GM19193 (cell line): ENCODE data around the gene FOXN3.

Experiments
- POLR2A ChIP-seq: IDR thresholded peaks from 4 replicates; pipeline ENCODE4 v1.6.1; 2011; ENCODE audit not compliant: insufficient read depth, insufficient read length; ENCODE audit errors: extremely low read depth

FOXN3 gene

DNA sequence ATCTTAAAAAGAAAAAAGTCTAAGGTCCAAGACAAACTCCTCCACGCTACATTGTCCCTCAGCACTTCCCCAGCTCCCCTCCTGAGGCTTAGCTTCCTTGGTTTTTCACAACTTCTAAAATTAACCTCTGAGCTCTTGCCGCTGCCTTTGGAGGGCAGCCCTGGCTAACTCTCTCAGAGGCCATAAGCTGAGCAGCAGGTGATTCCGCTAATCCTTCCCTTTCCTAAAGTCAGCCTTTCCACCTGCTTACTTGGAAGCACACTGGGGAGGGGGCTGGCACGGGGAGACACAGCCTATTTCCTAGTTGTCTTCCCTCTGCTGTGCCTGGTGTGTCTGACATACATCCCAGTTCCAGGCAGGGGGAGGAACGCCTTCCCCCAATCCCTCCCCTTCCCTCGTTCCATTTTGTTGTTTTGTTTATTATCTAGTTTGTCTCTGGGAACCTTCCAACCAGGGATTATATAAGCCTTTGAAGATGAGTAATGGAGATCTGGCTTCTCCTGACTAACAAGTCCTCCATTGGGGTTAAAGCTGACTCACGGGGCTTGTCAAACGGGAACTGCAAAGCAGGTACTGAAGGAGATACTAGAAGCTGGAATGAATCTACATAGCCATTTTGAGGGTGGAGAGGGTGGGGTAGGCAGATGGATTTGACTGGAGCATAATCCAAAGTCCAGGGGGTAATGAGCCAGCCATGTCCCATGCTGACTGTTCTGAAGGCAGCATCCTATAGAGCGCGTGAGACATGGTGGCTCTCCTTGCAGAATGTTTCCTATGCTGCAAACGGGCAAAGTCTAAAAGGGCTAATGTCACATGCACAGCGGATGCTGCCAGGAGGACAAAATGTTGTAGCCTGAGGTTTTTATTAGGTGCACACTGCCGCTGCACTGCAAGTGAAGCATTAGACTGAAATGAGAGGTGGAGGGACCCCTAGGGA is 230.8 kb downstream of the FOXN3 start:
- TF ChIP-seq POLR2A = no peak

DNA sequence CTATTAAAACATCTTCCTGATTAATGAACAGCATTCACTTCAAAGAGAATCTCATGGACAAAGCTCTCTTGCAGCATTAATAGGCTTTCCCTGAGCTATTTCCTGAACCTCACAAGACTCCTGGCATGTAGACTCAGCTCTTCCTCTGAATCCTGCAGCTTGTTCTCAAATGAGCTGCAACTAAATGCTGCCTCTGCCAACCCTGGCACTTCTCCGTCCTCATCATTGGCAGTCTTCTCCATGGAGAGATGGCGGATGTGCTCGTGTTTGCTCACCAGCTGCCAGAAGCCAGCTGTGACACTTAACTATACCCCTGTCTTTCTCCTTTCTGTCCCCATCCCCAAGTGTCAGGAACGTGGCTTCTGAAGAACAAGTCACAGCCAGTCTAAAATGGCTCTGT is 232.1 kb downstream of the FOXN3 start:
- no peak for TF ChIP-seq POLR2A

DNA sequence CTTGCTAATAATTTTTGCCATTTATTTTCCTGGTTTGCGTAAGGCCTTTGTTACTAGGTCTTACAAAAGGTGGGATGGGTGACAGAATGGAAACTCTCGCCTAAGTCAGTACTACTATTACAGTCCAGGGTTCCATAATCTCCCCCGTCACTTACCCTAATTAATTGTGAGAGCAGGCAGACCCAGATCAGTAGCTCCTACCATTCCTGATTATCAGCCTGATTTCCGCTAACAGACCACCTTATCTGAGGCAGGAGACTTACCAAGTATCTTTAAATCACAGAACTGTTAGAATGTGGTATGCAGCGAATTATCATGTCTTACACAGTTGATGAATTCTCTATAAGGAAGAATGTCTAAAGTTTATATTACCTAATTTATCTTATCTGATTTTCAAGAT is 234.7 kb downstream of the FOXN3 start:
- no peak for TF ChIP-seq POLR2A

DNA sequence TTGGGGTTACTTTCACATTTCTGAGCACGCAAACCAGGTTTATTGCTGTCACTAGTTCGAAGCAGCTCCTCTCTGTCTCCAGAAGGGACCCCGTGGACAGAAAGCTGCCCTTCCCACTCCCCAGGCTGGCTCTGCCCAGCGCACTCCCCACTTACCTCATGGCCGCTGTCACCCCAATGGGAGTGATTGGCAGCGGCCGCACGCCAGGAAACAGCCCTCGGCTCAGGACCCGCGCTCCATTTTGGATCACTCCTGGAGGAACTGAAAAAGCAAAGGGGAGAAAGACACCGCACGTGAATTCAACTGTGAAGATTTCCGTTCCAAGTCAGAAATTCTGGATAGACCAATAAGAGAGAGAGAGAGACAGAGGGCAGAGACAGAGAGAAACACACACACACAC is 236.5 kb downstream of the FOXN3 start:
- TF ChIP-seq POLR2A = no peak

DNA sequence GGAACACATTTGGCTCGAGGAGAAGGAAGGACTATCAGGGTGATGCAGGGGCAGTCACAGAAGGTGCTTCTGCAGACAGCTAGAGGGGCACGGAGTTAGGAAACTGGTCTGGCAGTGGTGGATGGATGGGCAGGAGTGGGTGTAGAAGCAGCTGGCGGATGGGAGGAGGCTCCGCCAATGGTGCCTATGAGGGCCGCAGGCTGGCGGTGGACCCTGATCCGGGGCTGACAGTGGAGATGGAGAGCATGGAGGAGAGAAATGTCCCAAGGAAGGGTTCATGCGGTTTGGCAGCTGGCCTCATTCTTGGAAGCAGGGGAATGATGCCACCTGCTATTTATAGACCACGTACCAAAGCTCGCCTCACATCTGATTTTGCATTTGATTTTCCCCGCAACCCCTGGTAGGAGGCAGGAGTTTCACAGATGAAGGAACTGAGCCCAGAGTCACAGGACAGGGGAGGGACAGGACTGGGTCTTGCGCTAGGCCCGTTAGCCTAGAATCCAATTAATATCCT is 237.1 kb downstream of the FOXN3 start:
- no peak for TF ChIP-seq POLR2A

DNA sequence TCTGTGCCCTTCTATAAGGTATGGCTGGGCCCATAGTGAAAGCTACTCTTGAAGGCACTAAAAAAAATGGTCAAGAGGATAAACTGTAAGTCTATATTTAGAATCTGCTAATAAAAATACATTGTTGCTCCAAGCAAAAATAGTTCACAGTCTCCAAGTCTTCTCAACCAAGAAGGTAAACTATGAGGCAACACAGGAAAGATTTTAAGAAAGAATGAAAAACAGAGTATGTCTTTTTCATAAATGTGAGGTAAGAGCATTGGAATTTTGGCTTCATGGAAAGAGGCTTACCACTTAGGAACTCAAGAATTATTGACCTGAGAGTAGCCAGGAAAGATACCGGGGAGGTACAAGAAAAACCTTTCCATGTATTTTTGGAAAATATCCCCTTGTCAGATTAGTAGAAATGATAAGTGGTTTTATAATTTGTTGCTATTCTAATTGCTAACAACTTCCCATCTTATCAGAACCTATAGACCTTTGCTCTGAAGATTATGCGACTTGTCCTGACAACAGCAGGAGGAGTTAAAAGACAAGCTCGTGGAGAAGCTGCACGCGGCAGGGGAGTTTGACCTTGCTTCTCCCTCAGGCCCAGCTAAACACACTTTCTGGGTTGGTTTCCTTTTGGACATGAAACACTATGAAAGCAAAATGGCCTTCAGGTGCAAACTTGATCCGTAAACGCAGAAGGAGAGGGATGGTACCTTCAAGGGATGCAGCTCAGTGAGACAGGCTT is 238.1 kb downstream of the FOXN3 start:
- TF ChIP-seq POLR2A = no peak

DNA sequence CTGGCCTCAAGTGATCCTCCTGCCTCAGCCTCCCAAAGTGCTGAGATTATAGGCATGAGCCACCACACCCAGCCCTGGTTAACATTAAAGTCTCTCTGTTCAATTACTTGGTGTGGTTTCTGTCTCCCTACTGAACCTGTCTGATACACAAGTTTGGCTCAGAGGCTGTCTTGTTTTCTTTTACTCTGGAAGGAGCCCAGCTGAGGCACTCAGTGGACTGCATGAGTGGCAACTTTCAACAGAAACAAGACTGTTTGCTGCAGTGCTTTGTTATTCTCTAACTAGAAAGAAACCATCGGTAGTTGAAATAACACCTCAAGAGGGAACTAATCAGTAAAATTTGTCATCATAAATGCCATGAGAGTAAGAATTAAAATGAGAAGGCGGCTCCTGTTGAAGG is 238.7 kb downstream of the FOXN3 start:
- no peak for TF ChIP-seq POLR2A

DNA sequence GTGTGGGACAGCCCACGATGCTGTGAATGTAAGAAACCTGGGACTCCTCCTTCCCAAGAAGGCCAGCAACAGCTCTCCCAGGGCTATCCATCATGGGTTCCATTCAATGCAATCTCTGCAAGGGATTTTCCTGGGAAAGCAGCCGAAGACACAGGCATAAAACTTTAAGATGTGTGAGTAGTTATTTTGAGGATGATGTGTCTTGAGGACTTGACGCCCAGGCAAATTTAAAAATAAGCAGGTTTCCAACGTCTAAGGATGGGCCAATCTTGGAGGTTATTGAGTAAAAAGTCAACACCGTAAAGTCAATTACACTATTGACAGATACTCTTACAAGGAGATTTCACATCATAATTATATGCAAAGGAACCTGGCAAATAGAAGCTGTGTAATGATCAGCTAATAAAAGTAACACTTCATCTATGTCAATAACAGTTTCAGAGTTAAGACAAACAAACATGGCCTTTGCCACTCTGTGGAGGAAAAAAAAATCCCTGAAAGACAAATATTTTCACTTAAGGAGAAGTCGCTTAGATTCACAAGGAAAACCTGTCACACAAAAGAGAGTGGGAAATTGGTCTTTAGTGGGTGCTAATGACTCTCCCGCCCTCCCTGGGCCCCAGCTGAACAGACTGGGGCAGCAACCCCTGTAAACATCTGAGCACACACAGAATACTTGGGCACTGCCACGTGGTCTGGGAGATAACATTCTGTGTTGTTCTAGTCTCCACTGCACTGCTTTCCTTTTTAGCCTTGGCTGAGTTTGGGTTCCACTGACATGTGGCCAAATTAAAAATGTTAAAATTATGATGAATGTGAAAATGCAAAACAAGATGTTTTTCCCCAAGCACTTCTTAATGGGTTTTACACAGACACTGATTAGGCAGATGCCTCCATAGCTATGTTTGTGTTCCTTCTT is 240.9 kb downstream of the FOXN3 start:
- no peak for TF ChIP-seq POLR2A

DNA sequence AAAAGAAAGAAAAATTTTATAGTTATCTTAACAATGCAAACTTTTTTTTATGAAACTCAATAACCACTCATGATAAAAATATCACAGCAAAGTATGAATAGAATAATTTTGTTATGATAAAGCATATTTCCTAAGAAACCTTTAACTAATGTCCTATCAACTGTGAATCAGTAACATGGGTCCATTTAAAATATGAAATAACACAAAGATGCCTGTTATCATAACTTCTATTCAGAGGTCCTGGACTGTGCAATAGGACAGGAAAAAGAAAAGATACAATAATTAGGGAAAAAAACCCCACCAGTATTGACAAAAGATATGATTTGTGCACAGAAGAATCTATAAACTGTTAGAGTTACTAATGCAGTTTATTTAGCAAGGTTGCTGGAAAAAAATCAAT is 245.4 kb downstream of the FOXN3 start:
- no peak for TF ChIP-seq POLR2A

DNA sequence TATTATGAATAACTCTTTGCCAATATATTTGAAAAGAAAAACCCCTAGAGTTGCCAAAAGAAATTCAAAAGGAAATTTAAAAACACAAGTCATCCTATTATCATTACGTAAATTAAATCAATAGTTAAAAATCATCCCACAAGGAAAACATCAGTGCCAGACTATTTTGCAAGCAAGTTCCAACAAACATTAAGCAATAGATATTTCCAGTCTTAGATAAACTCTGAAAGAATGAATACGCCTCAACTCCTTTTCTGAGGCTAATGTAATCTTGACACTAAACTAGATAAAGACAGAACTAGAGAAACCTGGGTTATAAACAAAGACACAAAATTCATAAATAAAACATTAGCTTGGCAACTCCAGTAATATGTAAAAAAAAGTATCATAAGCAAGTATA is 245.9 kb downstream of the FOXN3 start:
- TF ChIP-seq POLR2A = no peak

DNA sequence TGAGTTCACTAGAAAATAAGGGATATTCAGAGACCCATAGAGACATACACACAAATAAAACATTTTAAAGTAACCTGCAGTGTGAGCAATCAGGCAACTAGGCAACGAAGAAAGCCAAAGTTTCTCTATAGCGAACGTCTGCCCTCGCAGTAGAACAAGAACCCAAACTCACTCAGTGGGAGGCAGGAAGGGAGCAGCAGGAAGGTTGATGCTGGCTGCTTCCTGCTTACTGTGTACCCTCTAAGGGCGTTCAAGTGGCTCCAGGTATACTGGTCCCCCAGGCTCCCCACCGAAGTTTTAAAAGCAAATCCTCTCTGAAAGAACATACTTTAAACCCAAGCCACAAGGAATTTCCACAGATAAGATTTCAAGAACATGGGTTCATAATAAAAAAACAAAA is 249.3 kb downstream of the FOXN3 start:
- TF ChIP-seq POLR2A = no peak

DNA sequence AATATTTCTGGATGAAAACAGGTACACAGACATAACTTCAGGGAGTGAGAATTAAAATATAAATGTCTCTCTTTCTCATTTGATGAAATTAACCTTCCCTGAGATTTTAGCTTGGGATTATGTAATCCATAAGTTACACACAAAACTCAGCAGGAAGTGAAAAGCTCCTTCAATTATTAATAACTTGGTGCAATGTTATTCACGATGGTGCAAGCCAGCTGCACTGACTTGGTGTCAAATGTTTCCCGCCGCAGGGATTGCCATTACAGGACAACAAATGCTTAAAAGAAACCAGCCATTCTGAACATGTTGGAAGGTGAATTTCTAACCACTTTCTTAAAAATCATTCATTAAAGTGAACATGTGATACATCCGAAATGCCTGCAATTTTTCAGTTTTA is 250.4 kb downstream of the FOXN3 start:
- no peak for TF ChIP-seq POLR2A

DNA sequence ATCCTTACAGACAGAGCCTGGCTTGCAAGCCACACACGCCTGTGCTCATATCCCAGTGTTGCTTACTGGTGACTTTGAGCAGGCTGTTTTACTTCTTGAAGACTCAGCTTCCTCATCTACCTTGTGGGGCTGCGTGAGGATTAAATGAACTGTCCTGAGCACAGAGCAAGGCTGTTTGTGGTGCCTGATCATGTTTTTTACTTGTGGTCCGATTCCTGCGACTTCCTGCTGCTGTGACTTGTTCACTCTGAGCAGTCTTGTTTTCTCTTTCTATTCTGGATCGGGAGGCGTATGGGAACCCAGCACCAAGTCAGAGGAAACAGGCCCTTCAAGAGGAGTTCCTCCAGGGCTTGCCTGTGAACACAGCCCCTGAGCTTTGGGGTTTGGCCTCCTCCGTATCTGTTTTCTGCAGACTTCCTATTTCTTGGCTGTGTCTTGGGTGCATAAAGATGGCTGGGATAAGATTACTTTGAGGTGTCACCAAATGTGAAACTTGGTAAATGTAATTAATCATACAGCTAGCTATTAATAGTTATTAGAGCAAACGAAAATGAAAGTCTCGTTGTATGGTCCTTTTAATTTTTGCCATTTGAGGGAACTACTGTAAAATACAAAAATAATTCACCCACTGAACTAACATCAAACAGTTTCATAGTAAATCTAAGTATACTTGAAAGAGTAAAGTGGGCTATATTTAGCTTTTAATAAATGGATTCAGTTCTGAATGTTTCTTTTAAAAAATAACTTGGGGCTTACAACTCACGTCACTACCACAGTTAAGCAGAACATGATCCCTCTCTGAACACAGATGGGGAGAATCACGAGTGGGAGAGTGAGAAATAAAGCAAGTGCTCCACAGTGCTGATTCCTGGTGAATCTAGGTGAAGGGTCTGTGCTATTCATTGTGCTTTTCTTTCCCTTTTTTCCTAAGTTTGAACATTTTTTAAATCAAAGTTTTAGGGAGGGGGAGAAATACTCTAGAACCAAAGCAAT is 251.5 kb downstream of the FOXN3 start:
- TF ChIP-seq POLR2A = peak; percentile 22
